Neural progenitor cell (in vitro differentiated cells): Measurements from ENCODE around the gene TM9SF4.

Experiments
- EZH2phosphoT487 ChIP-seq: fragments of 200-600 bp; sonication (generic); IDR thresholded peaks from 2 replicates; pipeline ENCODE4 v1.6.1; 2017; ENCODE audit warnings: antibody characterized with exemption
- TF ChIP-seq, protein P1 (sequence below): fragments of 200-600 bp; sonication (generic); IDR thresholded peaks from 2 replicates; pipeline ENCODE4 v1.5.1; 2017; ENCODE audit warnings: antibody characterized with exemption, mild to moderate bottlenecking

DNA sequence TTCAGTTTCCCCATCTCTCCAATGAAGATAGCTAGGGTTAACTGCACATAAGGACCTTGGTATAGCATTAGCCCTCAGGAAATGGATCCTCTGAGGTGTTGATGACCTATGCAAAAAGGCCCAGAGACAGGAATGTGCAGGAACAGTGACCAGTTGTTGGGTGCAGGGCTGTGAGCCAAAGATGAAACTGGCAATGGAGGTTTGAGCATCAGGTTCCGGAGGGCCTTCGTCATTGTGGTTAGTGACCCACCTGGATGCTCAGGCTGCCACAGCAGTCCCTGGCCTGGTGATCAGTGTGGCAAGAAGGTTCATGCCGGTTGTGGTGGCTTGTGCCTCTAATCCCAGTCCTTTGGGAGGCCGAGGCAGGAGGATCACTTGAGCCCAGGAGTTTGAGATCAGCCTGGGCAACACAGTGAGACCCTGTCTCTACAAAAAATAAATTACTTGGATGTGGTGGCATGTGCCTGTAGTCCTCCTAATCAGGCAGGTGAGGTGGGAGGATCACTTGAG lies 43.7 kb downstream of the TM9SF4 start:
- TF ChIP-seq, protein P1, sequence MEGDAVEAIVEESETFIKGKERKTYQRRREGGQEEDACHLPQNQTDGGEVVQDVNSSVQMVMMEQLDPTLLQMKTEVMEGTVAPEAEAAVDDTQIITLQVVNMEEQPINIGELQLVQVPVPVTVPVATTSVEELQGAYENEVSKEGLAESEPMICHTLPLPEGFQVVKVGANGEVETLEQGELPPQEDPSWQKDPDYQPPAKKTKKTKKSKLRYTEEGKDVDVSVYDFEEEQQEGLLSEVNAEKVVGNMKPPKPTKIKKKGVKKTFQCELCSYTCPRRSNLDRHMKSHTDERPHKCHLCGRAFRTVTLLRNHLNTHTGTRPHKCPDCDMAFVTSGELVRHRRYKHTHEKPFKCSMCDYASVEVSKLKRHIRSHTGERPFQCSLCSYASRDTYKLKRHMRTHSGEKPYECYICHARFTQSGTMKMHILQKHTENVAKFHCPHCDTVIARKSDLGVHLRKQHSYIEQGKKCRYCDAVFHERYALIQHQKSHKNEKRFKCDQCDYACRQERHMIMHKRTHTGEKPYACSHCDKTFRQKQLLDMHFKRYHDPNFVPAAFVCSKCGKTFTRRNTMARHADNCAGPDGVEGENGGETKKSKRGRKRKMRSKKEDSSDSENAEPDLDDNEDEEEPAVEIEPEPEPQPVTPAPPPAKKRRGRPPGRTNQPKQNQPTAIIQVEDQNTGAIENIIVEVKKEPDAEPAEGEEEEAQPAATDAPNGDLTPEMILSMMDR = no peak
- TF ChIP-seq EZH2phosphoT487 = no peak
